ENCODE measurements around the gene TMEM54. TPM values are rescaled to one million over a fixed set of nuclear protein-coding genes. Genes with fewer than 3 reads are reported as not detected.

The TMEM54 gene
- total and polyA plus RNA-seq, 2 experiments from 2014 or later, result 17.1 to 61.6 TPM

GRCh38 chr1:32858791-32859190 lies 42.4 kb downstream of the TMEM54 start:
- Histone ChIP-seq H3K9me3 (ENCODE audit: low read depth) (no peaks in the 10 kb centered on the region), H3K4me1 (ENCODE audit: low read depth) (no peaks in the 10 kb centered on the region), H3K27me3 (no peaks in the 10 kb centered on the region), H3K4me3 (no peak overlapping the region), H3K36me3 (peaks cover 32% of the 10 kb centered on the region), H3K27ac (no peak overlapping the region)
- TF ChIP-seq, protein P1, sequence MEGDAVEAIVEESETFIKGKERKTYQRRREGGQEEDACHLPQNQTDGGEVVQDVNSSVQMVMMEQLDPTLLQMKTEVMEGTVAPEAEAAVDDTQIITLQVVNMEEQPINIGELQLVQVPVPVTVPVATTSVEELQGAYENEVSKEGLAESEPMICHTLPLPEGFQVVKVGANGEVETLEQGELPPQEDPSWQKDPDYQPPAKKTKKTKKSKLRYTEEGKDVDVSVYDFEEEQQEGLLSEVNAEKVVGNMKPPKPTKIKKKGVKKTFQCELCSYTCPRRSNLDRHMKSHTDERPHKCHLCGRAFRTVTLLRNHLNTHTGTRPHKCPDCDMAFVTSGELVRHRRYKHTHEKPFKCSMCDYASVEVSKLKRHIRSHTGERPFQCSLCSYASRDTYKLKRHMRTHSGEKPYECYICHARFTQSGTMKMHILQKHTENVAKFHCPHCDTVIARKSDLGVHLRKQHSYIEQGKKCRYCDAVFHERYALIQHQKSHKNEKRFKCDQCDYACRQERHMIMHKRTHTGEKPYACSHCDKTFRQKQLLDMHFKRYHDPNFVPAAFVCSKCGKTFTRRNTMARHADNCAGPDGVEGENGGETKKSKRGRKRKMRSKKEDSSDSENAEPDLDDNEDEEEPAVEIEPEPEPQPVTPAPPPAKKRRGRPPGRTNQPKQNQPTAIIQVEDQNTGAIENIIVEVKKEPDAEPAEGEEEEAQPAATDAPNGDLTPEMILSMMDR (IDR thresholded peaks at IDR 0.05; ENCODE audit: low read depth, low read length), result no peak
- DNase-seq (ENCODE audit: low read depth in 1 of 2, low spot score in 1 of 2), result no peak

- no peaks in the 10 kb centered on the region for H3K4me1 ChIP-seq (ENCODE audit: low read depth)
- TF ChIP-seq, protein P1 (IDR thresholded peaks at IDR 0.05; ENCODE audit: low read depth, low read length), result no peak
- H3K9me3 ChIP-seq (ENCODE audit: low read depth), result no peaks in the 10 kb centered on the region
- no peak overlapping the region for H3K4me3 ChIP-seq
- peaks cover 31% of the 10 kb centered on the region for H3K36me3 ChIP-seq
- DNase-seq (ENCODE audit: low read depth in 1 of 2, low spot score in 1 of 2), result no peak
- H3K27ac ChIP-seq, result no peak overlapping the region
- H3K27me3 ChIP-seq, result no peaks in the 10 kb centered on the region
Observed at GRCh38 chr1:32858136-32858535, 43.1 kb downstream of the TMEM54 start.

DNA sequence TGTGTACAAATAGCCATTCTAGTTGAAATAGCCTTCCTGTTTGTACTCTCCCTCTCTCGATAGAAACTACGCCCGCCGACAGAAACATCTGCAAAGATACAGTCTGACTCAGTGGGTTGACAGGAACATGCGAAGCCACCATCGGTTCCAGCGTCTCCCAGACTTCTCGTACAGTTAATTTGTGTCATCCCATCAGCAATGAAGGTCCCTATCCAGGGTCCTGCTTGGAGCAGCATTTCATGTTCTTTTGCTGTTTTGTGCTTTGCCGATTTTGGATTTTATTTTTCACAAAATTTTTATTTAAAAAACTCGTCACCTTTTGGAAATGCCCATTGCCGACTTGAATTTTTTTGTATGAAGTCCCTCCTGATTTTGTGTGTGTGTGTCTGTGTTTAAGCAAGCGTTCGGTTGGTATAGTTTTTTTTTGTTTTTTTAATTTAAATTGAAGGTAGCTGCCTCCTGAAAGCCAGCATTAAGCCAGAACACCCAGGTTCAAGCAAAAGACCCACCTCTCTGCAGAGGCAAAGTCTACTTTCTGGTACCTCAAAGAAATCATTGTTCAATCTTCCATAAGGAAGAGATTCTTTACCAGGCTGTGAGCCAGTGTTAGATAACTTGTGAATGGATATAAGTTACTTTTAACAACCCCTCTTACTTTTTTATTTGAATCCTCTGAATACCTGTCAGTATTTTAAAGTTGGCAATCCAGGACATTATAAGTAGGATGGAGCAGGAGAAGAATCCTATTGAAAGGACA lies 45.1 kb downstream of the TMEM54 start:
- Histone ChIP-seq H3K36me3 (peaks cover 25% of the 10 kb centered on the region), H3K27ac (no peak overlapping the region), H3K4me3 (no peak overlapping the region), H3K9me3 (ENCODE audit: low read depth) (no peaks in the 10 kb centered on the region), H3K4me1 (ENCODE audit: low read depth) (no peaks in the 10 kb centered on the region), H3K27me3 (no peaks in the 10 kb centered on the region)
- DNase-seq (ENCODE audit: low read depth in 1 of 2, low spot score in 1 of 2), result no peak
- TF ChIP-seq, protein P1 (IDR thresholded peaks at IDR 0.05; ENCODE audit: low read depth, low read length), result no peak

DNA sequence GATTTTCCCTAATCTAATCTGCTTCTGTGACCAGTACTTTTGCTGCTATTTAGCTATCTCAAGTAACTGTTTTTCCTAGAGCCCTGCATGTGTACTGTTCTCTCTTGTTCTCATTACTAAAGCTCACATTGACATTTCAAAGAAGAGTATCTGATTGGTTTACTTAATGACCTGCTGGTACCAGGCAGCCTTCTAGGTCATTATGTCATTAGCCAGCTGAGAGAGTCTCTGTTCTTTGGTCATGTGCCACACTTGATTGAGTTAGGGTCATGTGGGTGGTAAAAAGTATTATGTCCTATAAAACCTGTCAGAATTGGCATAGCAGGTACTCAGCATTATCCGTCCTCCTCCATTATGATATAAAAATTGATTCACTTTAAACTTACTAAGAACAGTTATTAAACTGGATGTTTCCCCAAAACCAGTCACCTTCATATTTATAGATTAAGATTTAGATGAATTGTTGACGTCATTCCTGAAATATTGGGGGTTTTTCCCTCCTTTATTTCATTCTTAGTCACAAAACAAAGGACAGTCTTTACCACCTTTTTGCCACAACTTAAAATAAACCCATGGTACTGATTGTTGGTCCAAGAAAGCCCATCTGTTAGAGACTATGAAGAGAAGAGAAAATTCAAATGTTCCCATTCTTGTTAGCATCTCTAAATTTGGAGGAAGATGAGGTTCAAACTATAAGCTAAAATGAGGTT lies 52.7 kb downstream of the TMEM54 start:
- H3K36me3 ChIP-seq, result peaks cover under 1% of the 10 kb centered on the region
- TF ChIP-seq, protein P1 (IDR thresholded peaks at IDR 0.05; ENCODE audit: low read depth, low read length), result no peak
- no peak for DNase-seq (ENCODE audit: low read depth in 1 of 2, low spot score in 1 of 2)

More for the DNA sequence above, 52.7 kb downstream of the TMEM54 start:
- H3K9me3 ChIP-seq (ENCODE audit: low read depth), result no peaks in the 10 kb centered on the region
- no peak overlapping the region for H3K4me3 ChIP-seq
- H3K27me3 ChIP-seq, result no peaks in the 10 kb centered on the region
- H3K4me1 ChIP-seq (ENCODE audit: low read depth), result no peaks in the 10 kb centered on the region
- no peak overlapping the region for H3K27ac ChIP-seq

Other genes with a start within 250 kb of the TMEM54 start
- gene SYNC, start 198.6 kb downstream of the TMEM54 start, total RNA-seq, result 2.5 and 4.5 TPM in 2 replicates
- gene SYNC, start 198.6 kb downstream of the TMEM54 start, polyA plus RNA-seq, result 1.2 and 1.6 TPM in 2 replicates
- 77.9 and 80.3 TPM in 2 replicates for gene YARS1, start 84.0 kb downstream of the TMEM54 start, total RNA-seq
- 125 and 167 TPM in 2 replicates for gene YARS1, start 84.0 kb downstream of the TMEM54 start, polyA plus RNA-seq
- 23.0 and 40.5 TPM in 2 replicates for gene S100PBP, start 83.7 kb downstream of the TMEM54 start, total RNA-seq
- gene S100PBP, start 83.7 kb downstream of the TMEM54 start, polyA plus RNA-seq, result 30.5 and 37.4 TPM in 2 replicates
- gene FNDC5, start 30.5 kb downstream of the TMEM54 start, total RNA-seq, result 34.2 and 40.7 TPM in 2 replicates
- 18.0 and 37.4 TPM in 2 replicates for gene FNDC5, start 30.5 kb downstream of the TMEM54 start, polyA plus RNA-seq
- gene HPCA, start 14.9 kb downstream of the TMEM54 start, total RNA-seq, result 3.7 TPM in 1 of 2 replicates, not detected in the other
- gene HPCA, start 14.9 kb downstream of the TMEM54 start, polyA plus RNA-seq, result 1.6 TPM in 1 of 2 replicates, not detected in the other
- gene RNF19B, start 63.4 kb upstream of the TMEM54 start, total RNA-seq, result 15.8 and 28.5 TPM in 2 replicates
- 16.2 and 17.8 TPM in 2 replicates for gene RNF19B, start 63.4 kb upstream of the TMEM54 start, polyA plus RNA-seq
- gene AK2, start 135.5 kb upstream of the TMEM54 start, total RNA-seq, result 201 and 263 TPM in 2 replicates
- gene AK2, start 135.5 kb upstream of the TMEM54 start, polyA plus RNA-seq, result 264 and 281 TPM in 2 replicates
- gene AZIN2, start 179.8 kb upstream of the TMEM54 start, total RNA-seq, result 7.7 and 9.7 TPM in 2 replicates
- gene AZIN2, start 179.8 kb upstream of the TMEM54 start, polyA plus RNA-seq, result 13.4 and 18.6 TPM in 2 replicates

All from cardiac muscle cell (in vitro differentiated cells and primary cell).